IMR-90 (cell line): ENCODE results near the gene DCAF16. TPM values are rescaled to one million over a fixed set of nuclear protein-coding genes. Genes with fewer than 3 reads are reported as not detected.

ENCODE experiments used
- ATAC-seq: fragments of 200-7000 bp; cut with Tn5 transposase; 2 replicates; pipeline ENCODE4 v1.9.1; 2020; ENCODE audit warnings: low read depth, mild to moderate bottlenecking, moderate library complexity
- BruUV-seq: library from RNA; stranded (reverse); fragments of 400-500 nt; replicated peaks from 2 replicates; lab custom pipeline; 2021; lab: Mats Ljungman, UMichigan
- CTCF ChIA-PET: fragments of 300-600 bp; formaldehyde crosslinking; extraction: SDS; loops from one replicate; lab custom pipeline; 2021; ENCODE audit warnings: antibody characterized with exemption; lab: Yijun Ruan, JAX
- POLR2A ChIA-PET: fragments of 300-600 bp; sonication (Branson Sonifier 250); formaldehyde crosslinking; loops from one replicate; lab custom pipeline; 2022; ENCODE audit warnings: antibody characterized with exemption; ENCODE audit not compliant: unreplicated experiment; lab: Charles Lee
- DNase-seq: peaks from one replicate; pipeline ENCODE4 v3.0.0; 2013
- H2AFZ ChIP-seq: replicated peaks from 2 replicates; pipeline ENCODE3; 2013; ENCODE audit warnings: low read length, mild to moderate bottlenecking; ENCODE audit not compliant: poor library complexity
- H2AK5ac ChIP-seq: 2 replicates; pipeline ENCODE4 v1.6.1; 2013; ENCODE audit warnings: low read depth, low read length, inconsistent platforms
- H2AK9ac ChIP-seq: replicated peaks from 2 replicates; pipeline ENCODE3; 2013; ENCODE audit warnings: mild to moderate bottlenecking, low read depth, low read length, moderate library complexity; ENCODE audit not compliant: poor library complexity
- H2BK120ac ChIP-seq: 2 replicates; pipeline ENCODE4 v1.6.1; 2013; ENCODE audit warnings: low read depth, low read length, inconsistent platforms
- H2BK15ac ChIP-seq: 3 replicates; pipeline ENCODE4 v1.6.1; 2013; ENCODE audit warnings: low read depth, low read length, inconsistent platforms
- H2BK20ac ChIP-seq: 2 replicates; pipeline ENCODE4 v1.6.1; 2013; ENCODE audit warnings: low read depth, mild to moderate bottlenecking, inconsistent platforms, low read length, moderate library complexity
- H2BK5ac ChIP-seq: 2 replicates; pipeline ENCODE4 v1.6.1; 2013; ENCODE audit warnings: mild to moderate bottlenecking, low read depth, low read length, inconsistent platforms; ENCODE audit not compliant: poor library complexity, severe bottlenecking
- H3K14ac ChIP-seq: replicated peaks from 2 replicates; pipeline ENCODE4 v1.6.1; 2013; ENCODE audit warnings: low read depth, low read length, inconsistent platforms
- H3K18ac ChIP-seq: 2 replicates; pipeline ENCODE4 v1.6.1; 2013; ENCODE audit warnings: low read depth, low read length, control low read depth
- H3K23ac ChIP-seq: 2 replicates; pipeline ENCODE4 v1.6.1; 2013; ENCODE audit warnings: low read depth, low read length, inconsistent platforms
- H3K27ac ChIP-seq: 2 replicates; pipeline ENCODE4 v1.5.1; 2013; ENCODE audit warnings: mild to moderate bottlenecking, control low read depth, low read length; ENCODE audit not compliant: insufficient read depth
- H3K27me3 ChIP-seq: 2 replicates; pipeline ENCODE4 v1.6.1; 2013; ENCODE audit warnings: low read length; ENCODE audit not compliant: control insufficient read depth, insufficient read depth
- H3K36me3 ChIP-seq: 2 replicates; pipeline ENCODE4 v1.6.1; 2013; ENCODE audit warnings: low read length, mixed read lengths; ENCODE audit not compliant: control insufficient read depth, insufficient read depth
- H3K4ac ChIP-seq: 2 replicates; pipeline ENCODE4 v1.6.1; 2013; ENCODE audit warnings: low read depth, low read length, inconsistent platforms
- H3K4me1 ChIP-seq: 2 replicates; pipeline ENCODE4 v1.6.1; 2013; ENCODE audit warnings: low read length, mixed read lengths; ENCODE audit not compliant: control insufficient read depth, insufficient read depth
- H3K4me2 ChIP-seq: 2 replicates; pipeline ENCODE4 v1.6.1; 2013; ENCODE audit warnings: low read depth, mild to moderate bottlenecking, control low read depth, low read length, moderate library complexity
- H3K4me3 ChIP-seq: 2 replicates; pipeline ENCODE4 v1.5.1; 2013; ENCODE audit warnings: low read depth, mild to moderate bottlenecking, control low read depth, low read length, moderate library complexity; ENCODE audit not compliant: insufficient read depth
- H3K56ac ChIP-seq: 2 replicates; pipeline ENCODE4 v1.6.1; 2013; ENCODE audit warnings: low read length, inconsistent platforms; ENCODE audit not compliant: insufficient read depth; ENCODE audit errors: extremely low read depth
- H3K79me1 ChIP-seq, 2 experiments: 2 replicates each; pipeline ENCODE4 v1.6.1; 2013; ENCODE audit warnings: low read length in 2 of 2, inconsistent platforms in 1 of 2, low read depth in 1 of 2
- H3K9ac ChIP-seq: 2 replicates; pipeline ENCODE4 v1.6.1; 2013; ENCODE audit warnings: low read depth, low read length, control low read depth
- H3K9me1 ChIP-seq: 2 replicates; pipeline ENCODE4 v1.6.1; 2013; ENCODE audit warnings: low read length, inconsistent platforms; ENCODE audit not compliant: insufficient read depth
- H3K9me3 ChIP-seq: 2 replicates; pipeline ENCODE4 v1.6.1; 2013; ENCODE audit warnings: low read length; ENCODE audit not compliant: control insufficient read depth, insufficient read depth
- H4K20me1 ChIP-seq: 2 replicates; pipeline ENCODE4 v1.6.1; 2013; ENCODE audit warnings: low read length, inconsistent platforms; ENCODE audit not compliant: insufficient read depth
- H4K5ac ChIP-seq: 2 replicates; pipeline ENCODE4 v1.6.1; 2013; ENCODE audit warnings: mild to moderate bottlenecking, low read depth, low read length, control low read depth
- H4K8ac ChIP-seq, 2 experiments: 2 replicates each; pipeline ENCODE4 v1.6.1; 2013; ENCODE audit warnings: low read depth in 2 of 2, low read length in 2 of 2, control low read depth in 1 of 2, inconsistent platforms in 1 of 2
- H4K91ac ChIP-seq: 2 replicates; pipeline ENCODE4 v1.6.1; 2013; ENCODE audit warnings: low read depth, low read length, inconsistent platforms; ENCODE audit not compliant: insufficient read depth
- CEBPB ChIP-seq: IDR thresholded peaks from 2 replicates; pipeline ENCODE4 v1.6.1; 2012; ENCODE audit warnings: low read depth, low read length, improper control_type of control experiment
- CHD1 ChIP-seq: IDR thresholded peaks from 2 replicates; pipeline ENCODE4 v1.6.1; 2012; ENCODE audit warnings: low read depth, low read length, improper control_type of control experiment
- MXI1 ChIP-seq: IDR thresholded peaks from 2 replicates; pipeline ENCODE4 v1.6.1; 2012; ENCODE audit warnings: low read depth, mild to moderate bottlenecking, low read length, moderate library complexity, borderline replicate concordance
- NFE2L2 ChIP-seq: fragments of 150-350 bp; IDR thresholded peaks from 2 replicates; pipeline ENCODE4 v1.6.1; 2016; ENCODE audit warnings: low read depth, mild to moderate bottlenecking, low read length
- RFX5 ChIP-seq: IDR thresholded peaks from 2 replicates; pipeline ENCODE4 v1.8.0; 2012; ENCODE audit warnings: low read depth, mild to moderate bottlenecking, low read length, moderate library complexity
- WGBS, 2 experiments: methylation state at CpG; one replicate each; pipeline versions ENCODE4 v1.1.5 to v1.1.7; 2013; ENCODE audit warnings: missing lambda C conversion rate in 2 of 2; ENCODE audit not compliant: insufficient read length in 1 of 2; ENCODE audit errors: extremely low coverage in 2 of 2; 5-methylcytosine and 5-hydroxymethylcytosine counted together
- dilution Hi-C: fragments of 300-500 bp; cut with HindIII; formaldehyde crosslinking; loops from one replicate; pipeline ENCODE4 v1.14.3; 2018; ENCODE audit warnings: low sequenced_read_pairs; ENCODE audit not compliant: unreplicated experiment
- in situ Hi-C: fragments of 300-500 bp; cut with MboI; formaldehyde crosslinking; loops from 3 replicates; pipeline ENCODE4 v1.14.3; 2019; ENCODE audit warnings: low sequenced_read_pairs, inconsistent platforms, mixed read lengths
- intact Hi-C: fragments of 100-400 bp; cut with micrococcal nuclease; formaldehyde crosslinking; loops from 2 replicates; pipeline ENCODE4 v1.10.0; 2022
- polyA plus RNA-seq, 3 experiments: library from polyadenylated mRNA; depleted of rRNA; stranded (reverse); fragments of >200 nt; gene quantifications; 2 replicates each; pipeline ENCODE4 v1.2.3, GENCODE V29; 2012; ENCODE audit warnings: low replicate concordance in 1 of 3
- total RNA-seq: library from RNA; depleted of rRNA; stranded (reverse); fragments of >200 nt; gene quantifications from 2 replicates; pipeline ENCODE4 v1.2.3, GENCODE V29; 2012
- TF ChIP-seq, protein P1 (sequence below): conservative IDR thresholded peaks from 2 replicates; pipeline ENCODE4 v1.5.1; 2012; ENCODE audit warnings: mild to moderate bottlenecking, low read depth, low read length, improper control_type of control experiment
- TF ChIP-seq, protein P2 (sequence below): fragments of 150-350 bp; IDR thresholded peaks from 2 replicates; pipeline ENCODE4 v1.6.1; 2016; ENCODE audit warnings: low read depth, mild to moderate bottlenecking, low read length, moderate library complexity, borderline replicate concordance
- TF ChIP-seq, protein P3 (sequence below): fragments of 150-350 bp; IDR thresholded peaks from 2 replicates; pipeline ENCODE4 v1.6.1; 2017; ENCODE audit warnings: mild to moderate bottlenecking, antibody characterized with exemption, low read length, low read depth

DCAF16 gene
- total and polyA plus RNA-seq, 2 of the 4 experiments (the other 2 are of a cell fraction): 15.1 to 31.5 TPM

DNA sequence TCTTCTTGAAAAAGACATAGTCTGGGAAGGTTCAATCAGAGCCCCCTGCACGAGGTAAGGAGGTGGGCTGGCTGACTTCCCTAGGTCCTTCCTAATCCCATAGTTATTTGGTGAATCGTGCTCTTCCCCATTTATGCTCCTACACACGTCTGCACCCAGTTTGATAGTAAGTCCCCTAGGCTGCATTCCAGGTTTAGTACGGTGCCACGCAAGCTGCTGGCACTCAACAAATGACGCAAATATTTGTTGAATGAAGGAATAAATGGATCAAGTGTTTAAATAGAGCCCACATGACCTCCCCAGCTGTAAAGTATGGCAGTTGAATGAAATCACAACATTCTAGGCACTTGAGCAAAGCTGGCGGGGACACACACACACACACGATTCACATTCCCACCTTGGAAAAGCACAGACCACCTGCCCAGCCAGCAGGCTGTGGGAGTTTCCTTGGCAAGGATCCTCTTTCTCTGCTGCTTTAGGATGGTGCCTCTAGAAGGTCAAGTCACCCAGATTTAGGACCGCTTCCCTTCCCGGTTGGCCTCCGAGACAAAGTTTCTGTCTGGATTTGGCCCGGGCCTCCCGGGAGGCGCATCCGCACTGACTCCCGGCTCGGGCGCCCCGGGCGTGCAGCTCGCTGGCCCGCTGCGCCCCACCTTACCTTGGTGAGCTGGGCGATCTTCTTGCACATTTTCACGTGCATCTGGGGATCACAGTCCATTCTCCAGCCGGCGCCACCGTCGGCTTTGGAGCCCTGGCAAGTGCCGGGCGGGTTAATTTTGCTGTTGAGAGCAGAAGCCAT lies 29.9 kb downstream of the DCAF16 start (continued):
- TF ChIP-seq, protein P1, sequence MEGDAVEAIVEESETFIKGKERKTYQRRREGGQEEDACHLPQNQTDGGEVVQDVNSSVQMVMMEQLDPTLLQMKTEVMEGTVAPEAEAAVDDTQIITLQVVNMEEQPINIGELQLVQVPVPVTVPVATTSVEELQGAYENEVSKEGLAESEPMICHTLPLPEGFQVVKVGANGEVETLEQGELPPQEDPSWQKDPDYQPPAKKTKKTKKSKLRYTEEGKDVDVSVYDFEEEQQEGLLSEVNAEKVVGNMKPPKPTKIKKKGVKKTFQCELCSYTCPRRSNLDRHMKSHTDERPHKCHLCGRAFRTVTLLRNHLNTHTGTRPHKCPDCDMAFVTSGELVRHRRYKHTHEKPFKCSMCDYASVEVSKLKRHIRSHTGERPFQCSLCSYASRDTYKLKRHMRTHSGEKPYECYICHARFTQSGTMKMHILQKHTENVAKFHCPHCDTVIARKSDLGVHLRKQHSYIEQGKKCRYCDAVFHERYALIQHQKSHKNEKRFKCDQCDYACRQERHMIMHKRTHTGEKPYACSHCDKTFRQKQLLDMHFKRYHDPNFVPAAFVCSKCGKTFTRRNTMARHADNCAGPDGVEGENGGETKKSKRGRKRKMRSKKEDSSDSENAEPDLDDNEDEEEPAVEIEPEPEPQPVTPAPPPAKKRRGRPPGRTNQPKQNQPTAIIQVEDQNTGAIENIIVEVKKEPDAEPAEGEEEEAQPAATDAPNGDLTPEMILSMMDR: no peak

DNA sequence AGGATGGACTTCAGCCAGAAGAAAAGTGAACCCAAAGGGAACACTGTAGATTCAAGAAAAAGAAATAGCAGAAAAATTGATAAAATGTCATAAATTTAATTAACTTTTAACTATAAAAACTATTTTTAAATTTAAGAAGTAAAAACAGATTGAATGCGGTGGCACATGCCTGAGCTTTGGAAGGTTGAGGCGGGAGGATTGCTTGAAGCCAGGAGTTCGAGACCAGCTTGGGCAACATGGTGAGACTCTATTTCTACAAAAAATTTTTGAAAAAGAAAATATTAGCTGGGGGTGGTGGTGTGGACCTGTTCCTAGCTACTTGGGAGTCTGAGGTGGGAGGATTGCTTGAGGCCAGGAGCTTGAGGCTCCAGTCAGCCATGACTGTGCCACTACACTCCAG lies 32.1 kb downstream of the DCAF16 start:
- ATAC-seq: no peak
- Histone ChIP-seq H3K27me3 (peaks cover 25% of the 10 kb centered on the region), H3K9me1 (no peaks in the 10 kb centered on the region), H3K56ac (no peak overlapping the region), H2BK15ac (no peak overlapping the region), H3K4me1 (peaks cover 5% of the 10 kb centered on the region; the same call in 1 of the 2 replicates), H3K36me3 (no peaks in the 10 kb centered on the region), H2AFZ (no peak overlapping the region), H3K18ac (no peak overlapping the region), H3K23ac (no peak overlapping the region), H2AK9ac (no peak overlapping the region), H3K27ac (no peak overlapping the region), H3K4me2 (no peak overlapping the region), H4K20me1 (no peaks in the 10 kb centered on the region), H3K14ac (no peak overlapping the region), H4K8ac (no peak overlapping the region), H3K9me3 (no peaks in the 10 kb centered on the region), H4K5ac (no peak overlapping the region), H2BK120ac (no peak overlapping the region), H2BK5ac (no peak overlapping the region), H2BK20ac (no peak overlapping the region), H4K91ac (no peak overlapping the region), H3K4me3 (no peak overlapping the region), H3K9ac (no peak overlapping the region), H2AK5ac (no peak overlapping the region), H3K4ac (no peak overlapping the region), H3K79me1 (no peaks in the 10 kb centered on the region)
- no peak for DNase-seq
- in situ Hi-C loops: no loop called here
- no TSS peak for BruUV-seq
- intact Hi-C loops: no loop called here
- dilution Hi-C loops: no loop called here
- CTCF ChIA-PET: no interaction called here
- WGBS, 2 experiments: no CpG with 5 or more reads among the region's 3 CpGs
- POLR2A ChIA-PET: no interaction called here
- TF ChIP-seq NFE2L2: no peak
- TF ChIP-seq, protein P2, sequence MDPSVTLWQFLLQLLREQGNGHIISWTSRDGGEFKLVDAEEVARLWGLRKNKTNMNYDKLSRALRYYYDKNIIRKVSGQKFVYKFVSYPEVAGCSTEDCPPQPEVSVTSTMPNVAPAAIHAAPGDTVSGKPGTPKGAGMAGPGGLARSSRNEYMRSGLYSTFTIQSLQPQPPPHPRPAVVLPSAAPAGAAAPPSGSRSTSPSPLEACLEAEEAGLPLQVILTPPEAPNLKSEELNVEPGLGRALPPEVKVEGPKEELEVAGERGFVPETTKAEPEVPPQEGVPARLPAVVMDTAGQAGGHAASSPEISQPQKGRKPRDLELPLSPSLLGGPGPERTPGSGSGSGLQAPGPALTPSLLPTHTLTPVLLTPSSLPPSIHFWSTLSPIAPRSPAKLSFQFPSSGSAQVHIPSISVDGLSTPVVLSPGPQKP: no peak
- TF ChIP-seq CHD1: no peak
- TF ChIP-seq, protein P1: no peak
- TF ChIP-seq MXI1: no peak
- no peak for TF ChIP-seq CEBPB
- TF ChIP-seq RFX5: no peak
- TF ChIP-seq, protein P3, sequence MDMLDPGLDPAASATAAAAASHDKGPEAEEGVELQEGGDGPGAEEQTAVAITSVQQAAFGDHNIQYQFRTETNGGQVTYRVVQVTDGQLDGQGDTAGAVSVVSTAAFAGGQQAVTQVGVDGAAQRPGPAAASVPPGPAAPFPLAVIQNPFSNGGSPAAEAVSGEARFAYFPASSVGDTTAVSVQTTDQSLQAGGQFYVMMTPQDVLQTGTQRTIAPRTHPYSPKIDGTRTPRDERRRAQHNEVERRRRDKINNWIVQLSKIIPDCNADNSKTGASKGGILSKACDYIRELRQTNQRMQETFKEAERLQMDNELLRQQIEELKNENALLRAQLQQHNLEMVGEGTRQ: no peak
